ENCODE data around the gene IL12A.

The IL12A gene

DNA sequence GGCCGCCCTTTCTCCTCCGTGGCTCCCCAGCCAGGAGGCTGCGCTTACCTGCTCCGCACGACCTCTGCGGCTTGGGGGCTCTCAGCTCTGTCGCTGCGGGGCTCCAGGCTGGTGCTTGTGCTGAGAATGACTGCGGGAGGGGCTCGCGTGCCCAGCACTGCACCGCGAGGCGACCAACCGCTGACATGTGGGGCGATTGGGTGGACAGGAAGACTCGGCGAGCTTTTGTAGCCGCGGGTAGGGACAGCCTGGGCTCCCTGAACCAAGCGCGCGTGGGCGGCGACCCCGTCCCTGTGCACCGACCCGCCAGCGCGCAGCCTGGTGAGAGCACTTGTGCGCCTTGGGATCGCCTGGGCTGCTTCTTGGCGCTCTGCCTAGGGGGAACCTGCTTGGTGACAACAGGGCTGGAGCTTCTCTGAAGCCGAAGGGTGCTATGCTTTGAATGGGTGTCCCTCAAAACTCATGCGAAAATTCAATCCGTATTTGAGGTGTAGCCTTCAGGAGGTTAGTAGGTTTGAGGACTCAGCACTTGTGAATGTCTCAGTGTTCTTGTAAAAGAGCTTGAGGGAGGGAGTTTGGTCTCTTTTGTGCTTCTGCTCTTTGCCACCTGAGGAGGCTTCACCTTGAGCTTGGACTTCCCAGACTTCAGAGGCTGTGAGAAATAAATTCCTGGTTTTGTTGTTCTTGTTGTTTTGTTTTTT, 50.4 kb downstream of the IL12A start:
- TF ChIP-seq, protein P1, sequence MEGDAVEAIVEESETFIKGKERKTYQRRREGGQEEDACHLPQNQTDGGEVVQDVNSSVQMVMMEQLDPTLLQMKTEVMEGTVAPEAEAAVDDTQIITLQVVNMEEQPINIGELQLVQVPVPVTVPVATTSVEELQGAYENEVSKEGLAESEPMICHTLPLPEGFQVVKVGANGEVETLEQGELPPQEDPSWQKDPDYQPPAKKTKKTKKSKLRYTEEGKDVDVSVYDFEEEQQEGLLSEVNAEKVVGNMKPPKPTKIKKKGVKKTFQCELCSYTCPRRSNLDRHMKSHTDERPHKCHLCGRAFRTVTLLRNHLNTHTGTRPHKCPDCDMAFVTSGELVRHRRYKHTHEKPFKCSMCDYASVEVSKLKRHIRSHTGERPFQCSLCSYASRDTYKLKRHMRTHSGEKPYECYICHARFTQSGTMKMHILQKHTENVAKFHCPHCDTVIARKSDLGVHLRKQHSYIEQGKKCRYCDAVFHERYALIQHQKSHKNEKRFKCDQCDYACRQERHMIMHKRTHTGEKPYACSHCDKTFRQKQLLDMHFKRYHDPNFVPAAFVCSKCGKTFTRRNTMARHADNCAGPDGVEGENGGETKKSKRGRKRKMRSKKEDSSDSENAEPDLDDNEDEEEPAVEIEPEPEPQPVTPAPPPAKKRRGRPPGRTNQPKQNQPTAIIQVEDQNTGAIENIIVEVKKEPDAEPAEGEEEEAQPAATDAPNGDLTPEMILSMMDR (IDR thresholded peaks at IDR 0.05) = no peak
- Histone ChIP-seq H3K27me3 (peaks cover 58% of the 10 kb centered on the region), H3K9me3 (peaks cover 6% of the 10 kb centered on the region), H3K27ac (no peak overlapping the region), H3K4me3 (ENCODE audit: low read depth in 1 of 2, low read length in 1 of 2) (no peak overlapping the region), H3K4me1 (ENCODE audit: control insufficient read depth in 1 of 2, insufficient read depth in 1 of 2, low read depth in 1 of 2, low read length in 1 of 2) (peaks cover 4 to 8% of the 10 kb centered on the region in 2 experiments), H3K36me3 (no peaks in the 10 kb centered on the region)

DNA sequence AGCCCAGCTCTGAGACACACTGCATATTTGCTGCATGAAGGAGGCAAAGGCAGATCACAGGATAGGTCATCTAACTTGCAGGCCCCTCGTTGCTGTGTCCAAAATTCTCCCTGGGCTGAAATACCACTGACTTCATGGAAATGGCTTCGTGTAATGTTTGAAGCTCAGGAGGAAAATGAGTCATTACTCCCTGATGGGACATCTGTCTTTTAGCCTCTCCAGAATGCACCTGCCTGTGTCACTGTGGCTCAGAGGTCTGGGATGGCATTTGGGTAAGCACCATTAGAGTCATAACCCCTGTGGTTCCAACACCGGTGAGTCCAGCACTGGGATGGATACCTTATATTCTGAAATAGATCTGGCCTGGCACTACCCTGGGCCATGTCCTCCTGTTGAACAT, 51.5 kb downstream of the IL12A start:
- Histone ChIP-seq H3K27me3 (peaks cover 58% of the 10 kb centered on the region), H3K36me3 (no peaks in the 10 kb centered on the region), H3K4me3 (ENCODE audit: low read depth in 1 of 2, low read length in 1 of 2) (no peak overlapping the region), H3K27ac (no peak overlapping the region), H3K4me1 (ENCODE audit: control insufficient read depth in 1 of 2, insufficient read depth in 1 of 2, low read depth in 1 of 2, low read length in 1 of 2) (peaks cover 4 to 8% of the 10 kb centered on the region in 2 experiments), H3K9me3 (peaks cover 6% of the 10 kb centered on the region)
- TF ChIP-seq, protein P1 (IDR thresholded peaks at IDR 0.05) = no peak

DNA sequence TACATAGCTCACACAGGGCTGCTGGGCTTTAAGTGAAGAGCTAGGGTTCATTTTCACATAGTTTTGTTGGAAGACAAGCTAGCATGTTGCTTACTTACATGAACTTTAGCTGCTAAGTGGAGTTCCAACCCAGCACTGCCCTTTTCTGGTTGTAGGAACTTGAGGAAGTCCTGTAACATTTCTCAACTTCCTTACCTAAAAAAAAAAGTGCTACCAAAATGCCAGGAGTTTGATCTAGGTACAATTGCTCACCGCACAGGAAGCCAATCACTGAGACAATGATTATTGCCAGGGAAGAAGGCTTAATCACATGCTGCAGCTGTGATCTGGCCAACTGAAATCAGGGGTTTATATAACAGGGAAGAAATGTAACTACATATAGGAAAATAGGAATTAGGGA, 52.8 kb downstream of the IL12A start:
- Histone ChIP-seq H3K27ac (no peak overlapping the region), H3K4me1 (ENCODE audit: control insufficient read depth in 1 of 2, insufficient read depth in 1 of 2, low read depth in 1 of 2, low read length in 1 of 2) (peaks cover 4 to 8% of the 10 kb centered on the region in 2 experiments), H3K4me3 (ENCODE audit: low read depth in 1 of 2, low read length in 1 of 2) (no peak overlapping the region), H3K36me3 (no peaks in the 10 kb centered on the region), H3K27me3 (peaks cover 50% of the 10 kb centered on the region), H3K9me3 (peaks cover 6% of the 10 kb centered on the region)
- TF ChIP-seq, protein P1 (IDR thresholded peaks at IDR 0.05) = no peak

DNA sequence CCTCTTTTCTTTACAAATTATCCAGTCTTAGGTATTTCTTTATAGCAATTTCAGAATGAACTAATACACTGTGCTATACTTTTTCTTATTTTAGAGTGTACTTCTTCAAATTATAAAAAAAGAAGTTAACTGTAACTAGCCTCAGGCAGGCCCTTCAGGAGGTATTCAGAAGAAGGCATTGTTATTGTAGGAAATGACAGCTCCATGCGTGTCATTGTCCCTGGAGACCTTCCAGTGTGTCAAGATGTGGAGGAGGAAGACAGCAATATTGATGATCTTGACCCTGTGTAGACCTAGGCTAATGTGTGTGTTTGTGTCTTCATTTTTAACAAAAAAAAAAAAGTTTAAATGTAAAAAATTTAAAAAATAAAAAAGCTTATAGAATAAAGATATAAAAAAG, 55.5 kb downstream of the IL12A start:
- TF ChIP-seq, protein P1 (IDR thresholded peaks at IDR 0.05) = no peak
- Histone ChIP-seq H3K36me3 (no peaks in the 10 kb centered on the region), H3K4me3 (ENCODE audit: low read depth in 1 of 2, low read length in 1 of 2) (no peak overlapping the region), H3K27ac (no peak overlapping the region), H3K9me3 (peaks cover 6% of the 10 kb centered on the region), H3K4me1 (ENCODE audit: control insufficient read depth in 1 of 2, insufficient read depth in 1 of 2, low read depth in 1 of 2, low read length in 1 of 2) (peaks cover 4 to 8% of the 10 kb centered on the region in 2 experiments), H3K27me3 (peaks cover 23% of the 10 kb centered on the region)

All from neutrophil (primary cell).